ENCODE results near the gene LAMA3.

The LAMA3 gene

GRCh38 chr18:23703057-23703986, 14.1 kb downstream of the LAMA3 start:
- peak; percentile 83 for DNase-seq (ENCODE audit: low read depth)

GRCh38 chr18:23703987-23704384, 14.7 kb downstream of the LAMA3 start:
- DNase-seq (ENCODE audit: low read depth), result no peak

GRCh38 chr18:23704806-23705205, 15.6 kb downstream of the LAMA3 start:
- DNase-seq (ENCODE audit: low read depth), result no peak

GRCh38 chr18:23706971-23707640, 17.9 kb downstream of the LAMA3 start:
- DNase-seq (ENCODE audit: low read depth), result no peak

GRCh38 chr18:23710068-23710527, 20.8 kb downstream of the LAMA3 start:
- DNase-seq (ENCODE audit: low read depth), result peak; percentile 50

GRCh38 chr18:23710946-23711345, 21.7 kb downstream of the LAMA3 start:
- DNase-seq (ENCODE audit: low read depth), result no peak

- no peak for DNase-seq (ENCODE audit: low read depth)
These were observed 22.2 kb downstream of the LAMA3 start for GRCh38 chr18:23711426-23711825.

GRCh38 chr18:23712445-23712844, 23.2 kb downstream of the LAMA3 start:
- no peak for DNase-seq (ENCODE audit: low read depth)

GRCh38 chr18:23714576-23714975, 25.3 kb downstream of the LAMA3 start:
- no peak for DNase-seq (ENCODE audit: low read depth)

- DNase-seq (ENCODE audit: low read depth), result peak; percentile 23
These were observed 26.8 kb downstream of the LAMA3 start for GRCh38 chr18:23716079-23716478.

GRCh38 chr18:23716516-23716915, 27.3 kb downstream of the LAMA3 start:
- DNase-seq (ENCODE audit: low read depth), result peak; percentile 91

- peak; percentile 15 for DNase-seq (ENCODE audit: low read depth)
These were observed 27.7 kb downstream of the LAMA3 start for GRCh38 chr18:23716966-23717365.

- DNase-seq (ENCODE audit: low read depth), result peak; percentile 82
These were observed 29.0 kb downstream of the LAMA3 start for GRCh38 chr18:23718243-23718720.

GRCh38 chr18:23718731-23719130, 29.5 kb downstream of the LAMA3 start:
- peak; percentile 19 for DNase-seq (ENCODE audit: low read depth)

GRCh38 chr18:23719634-23720201, 30.5 kb downstream of the LAMA3 start:
- peak; percentile 99 for DNase-seq (ENCODE audit: low read depth)

GRCh38 chr18:23721696-23722480, 32.6 kb downstream of the LAMA3 start:
- DNase-seq (ENCODE audit: low read depth), result no peak

- no peak for DNase-seq (ENCODE audit: low read depth)
These were observed 33.4 kb downstream of the LAMA3 start for GRCh38 chr18:23722646-23723045.

- no peak for DNase-seq (ENCODE audit: low read depth)
These were observed 33.9 kb downstream of the LAMA3 start for GRCh38 chr18:23723121-23723520.

GRCh38 chr18:23724681-23725080, 35.4 kb downstream of the LAMA3 start:
- DNase-seq (ENCODE audit: low read depth), result no peak

GRCh38 chr18:23725351-23725750, 36.1 kb downstream of the LAMA3 start:
- DNase-seq (ENCODE audit: low read depth), result no peak

- no peak for DNase-seq (ENCODE audit: low read depth)
These were observed 36.8 kb downstream of the LAMA3 start for GRCh38 chr18:23725827-23726661.
